H1 (cell line): Measurements from ENCODE around the gene RTEL1. TPM values are rescaled to one million over a fixed set of nuclear protein-coding genes. Genes with fewer than 3 reads are reported as not detected.

ENCODE experiments used
- CTCF ChIA-PET: fragments of 300-600 bp; sonication (Branson Sonifier 250); formaldehyde crosslinking; loops from one replicate; lab custom pipeline; 2021; ENCODE audit not compliant: partially characterized antibody; lab: Charles Lee
- POLR2A ChIA-PET: fragments of 300-600 bp; sonication (Branson Sonifier 250); formaldehyde crosslinking; loops from one replicate; lab custom pipeline; 2021; ENCODE audit warnings: inconsistent platforms; ENCODE audit not compliant: partially characterized antibody; lab: Charles Lee
- DNase-seq, 2 experiments: peaks; one replicate each; pipeline versions ENCODE4 v3.0.0 to v3.0.0-alpha.2; 2010 to 2022; ENCODE audit warnings: low spot score in 2 of 2, low read depth in 1 of 2, mixed read lengths in 1 of 2
- FAIRE-seq: peaks from 2 replicates; lab custom pipeline; 2011; peaks lifted over from hg19 to GRCh38; lab: Jason Lieb, UNC
- H2AFZ ChIP-seq: 2 replicates; pipeline ENCODE4 v1.8.1; 2012; ENCODE audit warnings: low read length, inconsistent platforms
- H2AK5ac ChIP-seq: 2 replicates; pipeline ENCODE4 v1.6.1; 2013; ENCODE audit warnings: low read depth, low read length
- H2BK120ac ChIP-seq: replicated peaks from 2 replicates; pipeline ENCODE3; 2013; ENCODE audit warnings: low read depth, low read length, inconsistent platforms
- H2BK12ac ChIP-seq: 2 replicates; pipeline ENCODE4 v1.6.1; 2013; ENCODE audit warnings: low read depth, low read length
- H2BK15ac ChIP-seq: 2 replicates; pipeline ENCODE4 v1.6.1; 2013; ENCODE audit warnings: low read length
- H2BK20ac ChIP-seq: 2 replicates; pipeline ENCODE4 v1.6.1; 2013; ENCODE audit warnings: low read length
- H2BK5ac ChIP-seq: 2 replicates; pipeline ENCODE4 v1.6.1; 2013; ENCODE audit warnings: low read depth, low read length
- H3K14ac ChIP-seq: 2 replicates; pipeline ENCODE4 v1.6.1; 2013; ENCODE audit warnings: inconsistent platforms; ENCODE audit not compliant: insufficient read length
- H3K18ac ChIP-seq: 2 replicates; pipeline ENCODE4 v1.6.1; 2013; ENCODE audit warnings: low read length; ENCODE audit errors: extremely low read depth
- H3K23ac ChIP-seq: 2 replicates; pipeline ENCODE4 v1.6.1; 2013; ENCODE audit warnings: inconsistent platforms; ENCODE audit not compliant: insufficient read length
- H3K23me2 ChIP-seq: 2 replicates; pipeline ENCODE4 v1.6.1; 2013; ENCODE audit warnings: low read depth, low read length
- H3K27ac ChIP-seq: 2 replicates; pipeline ENCODE4 v1.6.1; 2011; ENCODE audit warnings: low read depth, low read length, inconsistent platforms
- H3K27me3 ChIP-seq, 4 experiments: replicated peaks in 1 of 4; 1 replicate in 1 of 4; 2 replicates in 3 of 4; pipeline versions ENCODE4 v1.6.1 to v1.8.1; 2011 to 2013; ENCODE audit warnings: low read length in 3 of 4, mild to moderate bottlenecking in 3 of 4, inconsistent platforms in 2 of 4, mixed read lengths in 2 of 4, moderate library complexity in 1 of 4; ENCODE audit not compliant: control insufficient read depth in 3 of 4, insufficient read depth in 3 of 4; ENCODE audit errors: extremely low read depth in 1 of 4
- H3K36me3 ChIP-seq, 4 experiments: 2 replicates each; pipeline versions ENCODE4 v1.6.1 to v1.8.1; 2011 to 2013; ENCODE audit warnings: mild to moderate bottlenecking in 4 of 4, low read length in 3 of 4, moderate library complexity in 2 of 4, control low read depth in 1 of 4, inconsistent platforms in 1 of 4; ENCODE audit not compliant: insufficient read depth in 4 of 4, control insufficient read depth in 2 of 4
- H3K4ac ChIP-seq: replicated peaks from 2 replicates; pipeline ENCODE3; 2013; ENCODE audit warnings: low read length, low read depth, mixed read lengths, inconsistent platforms; ENCODE audit not compliant: insufficient read length
- H3K4me1 ChIP-seq, 4 experiments: replicated peaks in 1 of 4; 1 replicate in 1 of 4; 2 replicates in 3 of 4; pipeline versions ENCODE4 v1.6.1 to v1.8.1; 2011 to 2013; ENCODE audit warnings: low read length in 3 of 4, inconsistent platforms in 2 of 4, mixed read lengths in 1 of 4; ENCODE audit not compliant: insufficient read depth in 4 of 4, control insufficient read depth in 3 of 4
- H3K4me2 ChIP-seq, 2 experiments: 2 replicates each; pipeline versions ENCODE4 v1.6.1 to v1.8.1; 2011 to 2013; ENCODE audit warnings: low read depth in 2 of 2, low read length in 2 of 2, control low read depth in 1 of 2, inconsistent platforms in 1 of 2, mild to moderate bottlenecking in 1 of 2; ENCODE audit not compliant: insufficient read depth in 1 of 2
- H3K4me3 ChIP-seq, 4 experiments: fragments of 200-600, 300-600 bp in 1 of 4; sonication (generic), shearing (Covaris generic), sonication (Bioruptor Twin) in 1 of 4; 2 replicates each; pipeline versions ENCODE4 v1.5.1 to v1.8.1; 2011 to 2016; ENCODE audit warnings: low read length in 4 of 4, low read depth in 3 of 4, control low read depth in 2 of 4, inconsistent platforms in 2 of 4, mild to moderate bottlenecking in 2 of 4, mixed read lengths in 1 of 4, moderate library complexity in 1 of 4; ENCODE audit not compliant: insufficient read depth in 2 of 4; ENCODE audit errors: extremely low read depth in 1 of 4
- H3K56ac ChIP-seq: replicated peaks from 2 replicates; pipeline ENCODE3; 2013; ENCODE audit warnings: low read depth, mild to moderate bottlenecking, mixed read lengths, low read length, inconsistent platforms; ENCODE audit not compliant: insufficient read length
- H3K79me1 ChIP-seq: 2 replicates; pipeline ENCODE4 v1.6.1; 2013; ENCODE audit warnings: low read depth, low read length, control low read depth
- H3K79me2 ChIP-seq, 2 experiments: 2 replicates each; pipeline versions ENCODE4 v1.6.1 to v1.8.1; 2012 to 2013; ENCODE audit warnings: low read length in 2 of 2, mild to moderate bottlenecking in 2 of 2, inconsistent platforms in 1 of 2; ENCODE audit not compliant: insufficient read depth in 2 of 2, control insufficient read depth in 1 of 2
- H3K9ac ChIP-seq, 4 experiments: replicated peaks in 1 of 4; 1 replicate in 1 of 4; 2 replicates in 3 of 4; pipeline versions ENCODE4 v1.6.1 to v1.8.1; 2011 to 2013; ENCODE audit warnings: low read depth in 3 of 4, low read length in 3 of 4, control low read depth in 2 of 4, mild to moderate bottlenecking in 2 of 4, moderate library complexity in 2 of 4, inconsistent platforms in 1 of 4; ENCODE audit errors: extremely low read depth in 1 of 4
- H3K9me3 ChIP-seq, 2 experiments: 2 replicates each; pipeline versions ENCODE4 v1.6.1 to v1.8.1; 2012 to 2013; ENCODE audit warnings: mild to moderate bottlenecking in 2 of 2, moderate library complexity in 2 of 2, control low read depth in 1 of 2, inconsistent platforms in 1 of 2, low read depth in 1 of 2, low read length in 1 of 2, mixed read lengths in 1 of 2; ENCODE audit not compliant: insufficient read depth in 2 of 2
- H4K20me1 ChIP-seq, 2 experiments: replicated peaks in 1 of 2; 2 replicates each; pipeline versions ENCODE3 to v1.8.1; 2011 to 2013; ENCODE audit warnings: inconsistent platforms in 2 of 2, low read length in 2 of 2, mild to moderate bottlenecking in 1 of 2; ENCODE audit not compliant: insufficient read depth in 2 of 2, control insufficient read depth in 1 of 2
- H4K5ac ChIP-seq: 2 replicates; pipeline ENCODE4 v1.6.1; 2013; ENCODE audit warnings: low read length, low read depth, mixed read lengths, inconsistent platforms; ENCODE audit not compliant: insufficient read length
- H4K8ac ChIP-seq: 2 replicates; pipeline ENCODE4 v1.8.0; 2013; ENCODE audit warnings: mild to moderate bottlenecking, moderate library complexity, low read length, inconsistent platforms; ENCODE audit not compliant: insufficient read depth; ENCODE audit errors: extremely low read depth
- H4K91ac ChIP-seq: replicated peaks from 2 replicates; pipeline ENCODE3; 2013; ENCODE audit warnings: low read length, mixed read lengths, inconsistent platforms; ENCODE audit not compliant: insufficient read length
- CBX5 ChIP-seq: fragments of 300-800, 300-1000 bp; sonication (generic); IDR thresholded peaks from 2 replicates; pipeline ENCODE4 v1.7.1; 2016; ENCODE audit warnings: antibody characterized with exemption, low read length, low read depth
- CBX8 ChIP-seq: fragments of 300-800, 300-1000 bp; sonication (generic); IDR thresholded peaks from 2 replicates; pipeline ENCODE4 v1.7.1; 2016; ENCODE audit warnings: low read depth, low read length, borderline replicate concordance
- CEBPB ChIP-seq: IDR thresholded peaks from 2 replicates; pipeline ENCODE4 v1.6.1; 2012; ENCODE audit warnings: low read depth, low read length
- CREB1 ChIP-seq: IDR thresholded peaks from 2 replicates; pipeline ENCODE4 v1.6.1; 2012; ENCODE audit warnings: inconsistent platforms
- EP300 ChIP-seq, 2 experiments: IDR thresholded peaks; 1 replicate in 1 of 2; 2 replicates in 1 of 2; pipeline ENCODE4 v1.6.1; 2011 to 2012; ENCODE audit warnings: low read depth in 2 of 2, low read length in 2 of 2, mild to moderate bottlenecking in 2 of 2, borderline replicate concordance in 1 of 2, inconsistent platforms in 1 of 2, moderate library complexity in 1 of 2
- MAX ChIP-seq: IDR thresholded peaks from 2 replicates; pipeline ENCODE4 v1.6.1; 2012; ENCODE audit warnings: inconsistent platforms
- SIN3A ChIP-seq, 2 experiments: IDR thresholded peaks in 1 of 2; conservative IDR thresholded peaks in 1 of 2; 2 replicates each; pipeline ENCODE4 v1.6.1; 2011 to 2012; ENCODE audit warnings: low read length in 2 of 2, improper control_type of control experiment in 1 of 2, low read depth in 1 of 2, mild to moderate bottlenecking in 1 of 2
- SP4 ChIP-seq: IDR thresholded peaks from 2 replicates; pipeline ENCODE4 v1.6.1; 2012; ENCODE audit warnings: low read length, inconsistent platforms
- TAF1 ChIP-seq: IDR thresholded peaks from 2 replicates; pipeline ENCODE4 v1.6.1; 2011; ENCODE audit warnings: mild to moderate bottlenecking, low read depth, low read length
- TAF7 ChIP-seq: optimal IDR thresholded peaks from 2 replicates; pipeline ENCODE3; 2011; ENCODE audit warnings: low read depth, mild to moderate bottlenecking, inconsistent platforms, low read length, moderate library complexity, borderline replicate concordance
- WGBS, 2 experiments: shearing (Covaris generic) in 1 of 2; methylation state at CpG; one replicate each; pipeline versions ENCODE4 v1.1.6 to v1.1.7; 2013 to 2015; ENCODE audit warnings: low lambda C conversion rate in 2 of 2, mixed read lengths in 2 of 2, inconsistent platforms in 1 of 2, low coverage in 1 of 2, missing lambda C conversion rate in 1 of 2; ENCODE audit not compliant: insufficient replicate concordance in 2 of 2, insufficient coverage in 1 of 2, insufficient read length in 1 of 2; ENCODE audit errors: extremely low coverage in 1 of 2, missing lambda C conversion rate in 1 of 2; 5-methylcytosine and 5-hydroxymethylcytosine counted together
- polyA plus RNA-seq, 7 experiments: library from polyadenylated mRNA; depleted of rRNA in 3 of 7; stranded (reverse) in 5 of 7; unstranded in 2 of 7; fragments of >200 nt in 5 of 7; fragments of 200-250 nt in 2 of 7; gene quantifications; 1 replicate in 5 of 7; 2 replicates in 1 of 7; 4 replicates in 1 of 7; pipeline versions ENCODE4 v1.2.1 to v1.2.3, GENCODE V29; 2011 to 2013; ENCODE audit warnings: missing spikeins in 2 of 7, mixed read lengths in 2 of 7
- total RNA-seq: library from RNA; stranded (reverse); fragmentation: NEBNext Ultra II Directional; extraction: Animal tissue kit (Norgen Biotek cat#: 25700); gene quantifications from 2 replicates; pipeline ENCODE4 v1.2.1, GENCODE V29; 2021

Gene RTEL1
- total and polyA plus RNA-seq, 2 of the 8 experiments (the other 6 are each of a cell fraction or from before 2014, with no cell fraction given): 16.2 to 37.1 TPM

GRCh38 chr20:63660622-63661021, 2.5 kb downstream of the RTEL1 start:
- Histone ChIP-seq H2BK5ac (no peak overlapping the region), H3K23ac (no peak overlapping the region), H2AK5ac (no peak overlapping the region), H3K27ac (no peak overlapping the region), H3K4me1 (peaks cover 0 to 9% (median 6%) of the 10 kb centered on the region in 4 experiments; a peak in 5 of 7 replicates), H3K4ac (no peak overlapping the region), H2BK20ac (no peak overlapping the region), H3K23me2 (peaks cover 9% of the 10 kb centered on the region), H2BK120ac (no peak overlapping the region), H2BK15ac (no peak overlapping the region), H4K5ac (no peak overlapping the region), H4K20me1 (peaks cover 5 to 10% of the 10 kb centered on the region in 2 experiments), H2AFZ (no peak overlapping the region), H3K18ac (no peak overlapping the region), H2BK12ac (no peak overlapping the region), H3K36me3 (peaks cover 0 to 15% (median 4%) of the 10 kb centered on the region in 4 experiments; a peak in 4 of 8 replicates), H3K9me3 (no peaks in the 10 kb centered on the region), H3K79me2 (peaks cover 0 to 9% of the 10 kb centered on the region in 2 experiments; a peak in 1 of 4 replicates), H3K4me3 (no peak overlapping the region), H3K4me2 (no peak overlapping the region), H3K27me3 (no peaks in the 10 kb centered on the region), H3K14ac (no peak overlapping the region), H3K9ac (no peak overlapping the region; a peak in 2 of 7 replicates), H4K91ac (no peak overlapping the region), H3K56ac (no peak overlapping the region), H3K79me1 (no peaks in the 10 kb centered on the region; the same call in 1 of the 2 replicates), H4K8ac (no peak overlapping the region; the same call in 1 of the 2 replicates)
- POLR2A ChIA-PET: interaction anchor here (1.2 to 1.4 kb wide), 2 partner anchors 38 to 43 kb away, joined by 3 read pairs; no protein-coding TSS in a partner anchor
- TF ChIP-seq EP300 (IDR thresholded peaks at IDR 0.05; ENCODE audit: borderline replicate concordance in 1 of 2, low read depth in 2 of 2, low read length in 2 of 2): no peak
- TF ChIP-seq TAF7: no peak
- no peak for TF ChIP-seq SP4
- no peak for TF ChIP-seq CREB1
- TF ChIP-seq CBX5: no peak
- no peak for TF ChIP-seq MAX
- no peak for TF ChIP-seq SIN3A (conservative IDR thresholded peaks at IDR 0.05 in 1 of 2, IDR thresholded peaks at IDR 0.05 in 1 of 2; ENCODE audit: low read depth in 1 of 2, low read length in 2 of 2)
- no peak for TF ChIP-seq TAF1
- TF ChIP-seq CBX8: no peak
- TF ChIP-seq CEBPB: no peak
- 84% methylated on average over 8 of the region's 8 CpGs; no CpG with 5 or more reads in 1 of the 2 experiments for WGBS, 2 experiments
- DNase-seq (no peak), FAIRE-seq (no peak)
- CTCF ChIA-PET: interaction anchor here (0.9 kb wide), 1 partner anchor 46 kb away, joined by 3 read pairs; no protein-coding TSS in a partner anchor
